Nephron (organoid): ENCODE measurements around the gene NOP58.
"Not testable (repeated sequence)": the region's sequence is repeated elsewhere in the genome, so short reads cannot be mapped to it uniquely, and the experiment has no call there.

Experiments used
- H3K27ac Mint-ChIP-seq, 3 experiments: 2 replicates each; pipeline ENCODE4 v1.8.0; 2020; ENCODE audit warnings: mixed read lengths in 3 of 3, mild to moderate bottlenecking in 2 of 3, moderate library complexity in 1 of 3
- H3K27me3 Mint-ChIP-seq: 2 replicates; pipeline ENCODE4 v1.8.0; 2021; ENCODE audit warnings: low read depth, mild to moderate bottlenecking, moderate library complexity, mixed read lengths
- H3K36me3 Mint-ChIP-seq: 2 replicates; pipeline ENCODE4 v1.8.0; 2020; ENCODE audit warnings: low read depth, mixed read lengths
- H3K4me1 Mint-ChIP-seq: 2 replicates; pipeline ENCODE4 v1.8.0; 2020; ENCODE audit warnings: mixed read lengths
- H3K4me3 Mint-ChIP-seq, 3 experiments: 2 replicates each; pipeline ENCODE4 v1.8.0; 2020; ENCODE audit warnings: mild to moderate bottlenecking in 3 of 3, mixed read lengths in 3 of 3, moderate library complexity in 2 of 3
- H3K9me3 Mint-ChIP-seq: 2 replicates; pipeline ENCODE4 v1.8.0; 2020; ENCODE audit warnings: mixed read lengths
- CTCF ChIP-seq, 3 experiments: fragments of 200-600 bp; sonication (generic); IDR thresholded peaks; one replicate each; pipeline ENCODE4 v1.5.0; 2021; ENCODE audit warnings: antibody characterized with exemption in 3 of 3; ENCODE audit not compliant: unreplicated experiment in 3 of 3

The NOP58 gene

GRCh38 chr2:202249521-202250253, 15.9 kb upstream of the NOP58 start:
- Mint-ChIP-seq H3K27me3 (no peaks in the 10 kb centered on the region), H3K4me3 (no peak overlapping the region), H3K4me1 (peaks cover 4% of the 10 kb centered on the region), H3K36me3 (no peaks in the 10 kb centered on the region), H3K9me3 (no peaks in the 10 kb centered on the region), H3K27ac (no peak overlapping the region)
- TF ChIP-seq CTCF (IDR thresholded peaks at IDR 0.05; ENCODE audit: unreplicated experiment in 3 of 3), result no peak

GRCh38 chr2:202251494-202251893, 14.1 kb upstream of the NOP58 start:
- H3K9me3 Mint-ChIP-seq, result no peaks in the 10 kb centered on the region
- TF ChIP-seq CTCF (IDR thresholded peaks at IDR 0.05; ENCODE audit: unreplicated experiment in 3 of 3), result no peak
- H3K36me3 Mint-ChIP-seq, result no peaks in the 10 kb centered on the region
- no peaks in the 10 kb centered on the region for H3K27me3 Mint-ChIP-seq
- no peak overlapping the region for H3K27ac Mint-ChIP-seq
- peaks cover 4% of the 10 kb centered on the region for H3K4me1 Mint-ChIP-seq
- no peak overlapping the region for H3K4me3 Mint-ChIP-seq

GRCh38 chr2:202261531-202261930, 4.0 kb upstream of the NOP58 start:
- no peaks in the 10 kb centered on the region for H3K36me3 Mint-ChIP-seq
- H3K27me3 Mint-ChIP-seq, result no peaks in the 10 kb centered on the region
- no peak overlapping the region for H3K27ac Mint-ChIP-seq
- no peaks in the 10 kb centered on the region for H3K4me1 Mint-ChIP-seq
- H3K4me3 Mint-ChIP-seq, result no peak overlapping the region
- no peaks in the 10 kb centered on the region for H3K9me3 Mint-ChIP-seq
- no peak for TF ChIP-seq CTCF (IDR thresholded peaks at IDR 0.05; ENCODE audit: unreplicated experiment in 3 of 3)

- Mint-ChIP-seq H3K27ac (peak overlapping the region; percentile 23 to 54 (median 42)), H3K36me3 (no peaks in the 10 kb centered on the region), H3K4me3 (no peak overlapping the region), H3K9me3 (no peaks in the 10 kb centered on the region), H3K4me1 (peaks cover 8% of the 10 kb centered on the region), H3K27me3 (no peaks in the 10 kb centered on the region)
- TF ChIP-seq CTCF (IDR thresholded peaks at IDR 0.05; ENCODE audit: unreplicated experiment in 3 of 3), result no peak
Observed at GRCh38 chr2:202267495-202267894, 1.9 kb downstream of the NOP58 start.

GRCh38 chr2:202269585-202269984, 4.0 kb downstream of the NOP58 start:
- peak overlapping the region in 1 of 3 experiments; percentile 61 for H3K27ac Mint-ChIP-seq
- peaks cover 8% of the 10 kb centered on the region for H3K4me1 Mint-ChIP-seq
- no peaks in the 10 kb centered on the region for H3K9me3 Mint-ChIP-seq
- no peaks in the 10 kb centered on the region for H3K27me3 Mint-ChIP-seq
- peak overlapping the region; percentile 13 to 66 (median 44) for H3K4me3 Mint-ChIP-seq
- no peaks in the 10 kb centered on the region for H3K36me3 Mint-ChIP-seq
- no peak for TF ChIP-seq CTCF (IDR thresholded peaks at IDR 0.05; ENCODE audit: unreplicated experiment in 3 of 3)

- no peak overlapping the region for H3K27ac Mint-ChIP-seq
- H3K36me3 Mint-ChIP-seq, result peaks cover 3% of the 10 kb centered on the region
- H3K4me3 Mint-ChIP-seq, result no peak overlapping the region
- no peaks in the 10 kb centered on the region for H3K9me3 Mint-ChIP-seq
- H3K4me1 Mint-ChIP-seq, result peaks cover 8% of the 10 kb centered on the region
- TF ChIP-seq CTCF (IDR thresholded peaks at IDR 0.05; ENCODE audit: unreplicated experiment in 3 of 3), result no peak
- H3K27me3 Mint-ChIP-seq, result no peaks in the 10 kb centered on the region
Observed at GRCh38 chr2:202270487-202270886, 4.9 kb downstream of the NOP58 start.

- H3K36me3 Mint-ChIP-seq, result peaks cover 25% of the 10 kb centered on the region
Observed at GRCh38 chr2:202276078-202276720, 10.6 kb downstream of the NOP58 start.

More at GRCh38 chr2:202276078-202276720, 10.6 kb downstream of the NOP58 start:
- H3K4me3 Mint-ChIP-seq, H3K4me1 Mint-ChIP-seq, H3K27me3 Mint-ChIP-seq, H3K27ac Mint-ChIP-seq, H3K9me3 Mint-ChIP-seq: not testable (repeated sequence)
